COLO668 (cell line): ENCODE results near the gene IFFO2.

Experiments used
- DNase-seq: peaks from one replicate; lab custom pipeline; 2025; ENCODE audit not compliant: unreplicated experiment; lab: John Stamatoyannopoulos, UW

IFFO2 gene

DNA sequence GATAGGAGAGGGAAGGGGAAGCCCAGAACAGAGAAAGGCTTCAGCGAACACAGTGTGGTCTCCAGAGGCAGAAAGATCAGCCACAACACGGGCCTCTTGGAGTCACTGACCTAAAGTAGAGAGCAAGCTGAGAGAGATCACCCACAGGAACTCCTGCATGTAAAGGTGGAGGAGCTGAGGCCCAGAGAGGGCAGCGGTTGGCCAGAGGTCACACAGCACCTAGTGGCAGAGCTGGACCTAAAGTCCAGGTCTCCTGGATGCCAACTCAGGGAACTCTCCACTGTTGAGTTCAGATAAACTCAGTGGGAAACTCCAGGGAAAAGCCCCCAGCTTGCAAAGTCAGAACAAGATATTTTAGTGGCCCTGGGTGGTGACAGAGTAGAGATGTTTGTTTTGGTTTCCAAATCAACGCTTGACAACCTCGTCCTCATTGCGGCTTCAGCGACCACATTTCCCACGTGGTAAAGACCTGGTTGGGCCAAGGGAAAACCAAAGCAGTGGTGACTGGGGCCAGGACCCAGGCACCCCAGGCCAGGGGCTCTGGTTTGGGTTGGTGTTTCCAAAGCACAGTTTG lies 4.6 kb downstream of the IFFO2 start:
- DNase-seq = no peak

DNA sequence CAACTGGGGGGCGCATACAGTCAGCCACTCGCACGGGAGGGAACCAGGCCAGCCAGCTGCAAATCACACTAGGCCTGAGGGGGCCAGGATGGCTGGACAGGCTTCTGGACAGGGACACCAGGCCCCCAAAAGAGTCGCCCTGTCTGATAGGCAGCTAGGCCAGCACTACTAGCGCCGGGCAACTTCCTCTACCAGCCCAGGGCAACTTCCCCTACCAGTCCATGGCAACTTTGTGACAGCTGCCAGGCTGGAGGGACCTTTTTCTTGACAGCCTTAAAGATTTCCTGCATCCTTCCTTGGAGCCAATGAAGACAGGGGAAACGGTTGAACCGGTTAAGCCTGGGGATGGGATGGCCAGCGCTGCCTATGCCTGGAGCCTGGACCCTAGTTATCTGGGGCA lies 5.1 kb downstream of the IFFO2 start:
- DNase-seq = no peak

DNA sequence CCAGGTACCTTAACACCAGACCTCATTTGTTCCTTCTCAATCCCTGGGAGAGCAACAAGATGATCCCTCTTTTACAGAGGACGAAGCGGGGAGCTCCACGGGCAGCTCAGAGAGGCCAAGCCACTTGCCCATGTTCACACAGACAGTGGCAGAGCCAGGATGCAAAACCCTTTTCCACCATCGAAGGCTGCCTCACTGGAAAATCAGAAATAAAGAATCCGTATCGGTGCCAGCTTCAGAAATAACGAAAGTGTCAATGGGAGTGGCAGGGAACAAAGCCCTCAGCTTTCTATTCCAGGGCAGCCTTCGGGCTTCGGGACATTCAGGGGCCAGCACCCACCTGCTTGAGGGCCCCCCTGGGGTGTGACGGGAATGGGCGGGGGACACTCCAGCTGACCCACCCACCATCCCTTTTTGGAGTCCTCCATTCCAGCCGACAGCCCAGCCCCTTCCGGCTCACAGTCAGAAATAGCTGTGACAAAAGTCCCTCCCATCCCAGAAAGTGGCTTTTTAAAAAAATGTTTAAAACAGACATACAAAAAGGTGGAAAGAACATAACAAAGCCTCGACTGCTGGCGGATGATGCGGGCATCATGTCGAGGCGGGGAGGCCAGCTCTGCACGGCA lies 6.0 kb downstream of the IFFO2 start:
- no peak for DNase-seq

DNA sequence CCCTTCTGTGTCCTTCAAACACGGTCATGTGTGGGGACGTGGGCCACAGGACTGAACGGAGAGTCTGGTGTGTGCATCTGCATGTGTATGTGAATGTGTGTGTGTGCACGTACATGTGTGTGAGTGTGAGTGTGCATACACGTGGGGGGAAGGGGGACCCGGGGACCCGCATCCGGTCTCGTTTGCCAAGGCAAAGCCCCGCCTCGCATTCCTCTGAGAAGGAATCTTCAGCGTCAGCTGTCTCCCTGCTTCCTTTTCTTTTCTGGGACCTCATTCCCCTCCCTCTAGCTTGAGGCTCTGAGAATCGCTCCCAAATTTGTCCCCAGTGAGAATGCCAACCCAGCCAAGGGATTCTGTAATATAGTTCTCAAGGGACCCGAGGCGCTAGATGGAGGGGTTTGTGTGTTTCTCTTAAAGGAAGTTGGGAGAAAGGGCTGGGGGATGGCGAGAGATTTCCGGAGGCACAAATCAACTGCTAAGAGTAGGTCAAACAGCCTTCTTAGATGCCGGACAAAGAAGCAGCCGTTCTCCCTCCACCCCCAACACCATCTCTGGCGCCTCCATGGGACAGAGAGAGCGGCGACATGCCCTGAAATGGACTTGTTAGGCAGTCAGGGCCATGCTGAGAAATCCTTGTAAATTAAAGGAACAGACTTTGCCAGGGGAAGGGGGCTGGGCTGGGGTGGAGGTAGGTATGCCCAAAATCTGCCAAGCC lies 6.6 kb downstream of the IFFO2 start:
- no peak for DNase-seq

DNA sequence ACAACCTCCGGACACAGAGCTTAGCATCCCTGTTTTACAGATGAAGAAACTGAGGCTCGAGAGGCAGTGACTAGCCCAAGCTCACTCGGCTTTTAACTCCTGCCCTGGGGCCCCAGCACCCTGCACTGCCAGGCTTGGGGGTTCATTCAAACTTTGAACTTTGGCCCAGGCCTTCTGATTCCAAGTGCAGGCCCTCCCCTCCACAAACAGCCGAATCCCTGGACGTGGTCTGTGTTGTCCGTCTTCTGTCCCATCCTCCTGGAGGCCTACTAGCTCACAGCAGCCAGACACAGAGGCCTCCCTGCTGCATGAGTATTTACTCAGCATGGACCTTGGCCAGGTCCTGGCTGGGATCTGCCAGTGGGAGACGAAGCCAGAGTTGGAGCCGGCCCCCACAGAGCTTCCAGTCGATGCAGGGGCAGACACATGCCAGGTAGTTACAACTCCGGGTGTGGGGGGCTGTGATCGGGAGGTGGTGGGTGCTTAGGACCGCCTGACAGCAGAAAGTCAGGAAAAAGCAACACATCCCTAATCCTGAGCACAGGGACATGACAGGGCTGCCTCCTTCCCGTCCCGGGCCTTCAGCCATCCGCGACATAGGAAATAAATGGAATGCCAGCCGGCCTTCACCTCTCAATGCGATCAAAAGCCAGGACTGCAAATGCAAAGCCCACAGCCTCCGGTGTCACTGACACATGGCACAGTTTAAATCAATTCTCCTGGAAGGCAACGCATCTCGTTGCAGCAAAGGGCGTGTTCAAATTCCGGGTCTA lies 7.4 kb downstream of the IFFO2 start:
- no peak for DNase-seq

DNA sequence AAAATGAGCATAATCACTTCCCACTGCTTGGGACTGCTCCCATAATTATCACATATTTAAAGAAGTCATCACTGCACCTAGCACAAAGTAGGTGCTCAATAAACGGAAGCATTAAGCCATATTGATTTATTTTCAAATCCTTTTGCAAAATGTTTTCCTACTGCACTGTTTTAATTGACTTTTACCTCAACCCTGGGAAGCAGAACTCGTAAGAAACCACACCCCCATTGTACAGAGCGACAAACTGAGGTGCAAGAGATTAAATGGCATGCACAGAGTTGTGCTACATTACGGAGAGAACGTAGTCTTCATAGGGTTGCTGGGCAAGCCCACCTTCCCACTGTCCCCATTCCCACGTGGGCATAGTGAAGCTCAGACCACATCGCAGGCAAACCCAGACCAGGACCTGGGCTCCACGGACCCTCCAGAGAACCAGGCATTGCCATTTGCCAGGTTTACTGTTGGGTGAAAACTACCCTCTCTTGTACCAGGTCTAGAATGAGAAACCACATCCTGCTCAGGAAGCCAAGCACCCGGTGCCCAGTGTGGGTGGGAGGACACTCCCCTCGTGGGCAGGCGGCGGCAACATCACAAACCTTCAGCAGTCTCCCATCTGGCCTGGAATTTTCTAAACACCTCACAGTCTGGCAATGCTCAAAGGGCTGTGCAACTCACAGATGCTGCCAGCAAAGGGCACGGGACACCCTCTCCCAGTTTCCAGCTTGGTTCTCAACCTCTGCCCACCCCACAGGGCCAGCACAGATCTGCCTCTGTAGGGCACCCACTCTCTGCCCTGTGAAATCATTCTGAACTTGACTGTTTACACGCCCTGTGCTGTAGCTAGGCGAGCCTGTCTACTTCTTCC lies 8.2 kb downstream of the IFFO2 start:
- DNase-seq = no peak

DNA sequence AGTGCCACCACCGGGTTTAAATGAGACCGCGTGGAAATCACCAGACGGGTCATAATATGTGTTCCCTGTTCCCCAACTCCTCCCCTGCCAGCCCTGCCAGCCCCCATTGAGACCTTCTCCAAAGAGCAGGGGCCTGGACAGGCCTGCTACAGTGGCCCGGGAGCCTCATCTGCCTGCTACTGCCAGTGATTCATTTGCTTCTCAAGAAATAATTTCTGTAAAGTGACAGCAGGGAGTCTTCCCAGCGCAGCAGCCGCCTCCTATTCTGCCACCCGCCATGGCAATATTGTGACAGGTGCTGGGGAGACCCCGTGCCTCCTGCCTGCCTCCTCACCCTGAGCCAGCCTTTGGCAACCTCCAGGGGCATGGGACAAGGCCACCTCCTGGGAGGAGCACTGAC lies 8.9 kb downstream of the IFFO2 start:
- DNase-seq = no peak

DNA sequence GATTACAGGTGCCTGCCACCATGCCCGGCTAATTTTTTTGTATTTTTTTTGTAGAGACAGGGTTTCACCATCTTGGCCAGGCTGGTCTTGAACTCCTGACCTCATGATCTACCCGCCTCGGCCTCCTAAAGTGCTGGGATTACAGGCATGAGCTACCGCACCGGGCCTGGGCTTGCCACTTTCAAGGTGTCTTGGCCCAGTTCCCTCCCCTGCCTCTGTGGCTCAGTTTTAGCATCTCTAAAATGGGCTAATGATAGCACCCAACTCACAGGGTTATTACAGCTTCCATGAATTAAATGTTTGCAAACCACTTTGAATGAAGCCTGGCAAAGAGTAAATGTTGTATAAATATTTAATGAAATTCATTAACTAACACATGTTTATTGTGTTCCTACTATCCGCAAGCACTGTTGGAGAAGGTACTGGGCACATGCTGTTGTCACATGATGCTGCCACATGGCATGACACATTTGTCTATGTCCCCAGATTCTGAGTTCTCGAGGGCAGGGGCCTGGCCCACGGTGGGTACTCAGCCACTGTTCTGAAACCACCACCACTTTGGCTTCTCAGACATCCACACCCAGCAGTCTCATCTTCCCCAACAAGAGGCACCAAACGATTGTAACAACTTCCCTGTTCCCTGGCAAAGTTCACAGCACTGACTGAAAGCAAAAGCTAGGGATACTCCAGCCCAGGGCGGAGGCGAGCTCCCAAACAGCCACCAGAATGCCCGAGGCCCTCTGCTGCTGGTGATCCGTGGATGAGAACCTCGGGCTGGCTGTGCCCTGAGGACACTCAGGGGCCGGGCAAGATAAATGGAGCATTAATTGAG lies 9.7 kb downstream of the IFFO2 start:
- DNase-seq = no peak

DNA sequence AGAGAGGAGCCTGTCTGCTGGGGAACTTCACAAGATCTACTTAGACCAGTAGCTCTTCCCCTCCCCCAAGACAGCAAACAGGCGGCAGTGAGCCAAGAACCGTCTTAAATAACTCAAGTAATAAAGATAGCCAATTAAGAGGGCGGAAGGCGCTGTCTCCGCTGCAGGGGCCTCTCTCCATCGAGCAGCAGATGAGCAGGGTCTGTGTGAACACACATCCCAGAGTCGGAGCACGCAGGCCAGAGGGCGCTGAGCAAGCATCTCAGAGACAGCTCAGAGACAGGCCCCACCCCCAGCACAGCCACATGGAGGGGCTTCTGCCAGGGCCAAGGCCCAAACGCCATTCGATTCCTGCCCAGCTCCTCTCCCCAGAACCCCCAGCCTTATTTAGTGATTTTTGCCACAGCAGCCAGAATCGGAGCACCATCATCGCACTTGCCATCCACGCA lies 11.1 kb downstream of the IFFO2 start:
- no peak for DNase-seq

DNA sequence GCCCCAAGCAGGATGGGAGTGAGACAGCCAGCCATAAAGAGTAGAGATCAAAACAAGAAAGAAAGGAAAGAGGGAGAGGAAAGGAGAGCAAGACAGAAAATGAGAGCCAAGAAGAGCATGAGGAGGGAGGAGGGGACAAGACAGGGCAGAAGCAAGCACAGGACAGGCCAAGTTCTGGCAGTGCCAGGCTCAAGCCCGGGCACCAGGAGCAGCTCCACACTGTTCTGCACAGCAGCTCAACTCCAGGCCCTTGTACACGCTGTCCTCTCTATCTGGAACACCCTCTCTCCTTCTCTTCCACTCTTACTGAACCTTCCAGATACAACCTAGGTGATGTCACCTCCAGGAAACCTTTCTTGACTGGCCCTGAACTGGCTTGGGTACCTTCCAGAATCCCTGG lies 11.7 kb downstream of the IFFO2 start:
- no peak for DNase-seq

DNA sequence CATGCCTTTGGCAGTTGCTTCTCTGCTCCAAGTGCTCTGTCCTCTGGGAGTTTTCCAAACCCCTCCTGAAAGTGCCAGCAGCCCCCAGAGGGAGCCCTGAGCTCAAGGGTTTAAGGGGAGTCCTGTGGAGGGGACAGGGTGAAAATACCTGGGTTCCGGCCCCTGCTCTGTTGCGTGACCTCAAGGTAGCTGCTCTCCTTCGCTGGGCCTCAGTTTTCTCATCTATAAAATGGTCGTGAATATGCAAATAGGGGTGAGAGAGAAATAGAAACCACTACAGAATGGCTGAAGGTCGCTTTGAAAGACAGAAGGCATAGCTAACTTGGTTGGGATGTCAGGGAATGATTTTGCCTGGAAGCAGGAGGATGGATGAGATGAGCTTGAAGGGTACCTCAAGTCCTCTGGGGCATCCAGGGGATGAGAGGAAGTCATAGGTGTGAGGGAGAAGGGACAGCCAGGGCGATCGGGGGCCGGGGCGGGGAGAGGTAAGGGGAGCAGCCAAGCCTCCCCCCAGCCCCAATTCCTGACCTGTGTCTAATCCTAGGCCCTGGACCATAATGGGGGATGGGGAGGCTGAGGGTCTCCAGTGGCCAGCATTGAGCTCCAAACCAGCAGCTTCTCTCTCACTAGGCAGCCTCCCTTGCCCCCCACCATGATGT lies 12.4 kb downstream of the IFFO2 start:
- DNase-seq = no peak

DNA sequence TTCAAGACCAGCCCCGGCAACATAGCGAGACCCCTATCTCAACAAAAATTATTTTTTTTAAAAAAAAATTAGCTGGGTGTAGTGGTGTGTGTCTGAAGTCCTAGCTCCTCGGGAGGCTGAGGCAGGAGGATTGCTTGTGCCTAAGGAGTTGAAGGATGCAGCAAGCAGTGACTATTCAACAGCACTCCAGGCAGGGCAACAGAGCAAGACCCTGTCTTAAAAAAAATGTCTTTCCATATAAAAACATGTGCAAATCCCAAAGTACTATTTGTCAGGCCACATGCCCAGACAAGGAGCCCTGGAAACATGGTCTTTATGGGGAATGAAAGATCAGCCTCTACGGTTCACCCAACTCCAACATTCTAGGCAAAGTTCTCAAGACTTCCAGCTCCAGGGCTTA lies 13.3 kb downstream of the IFFO2 start:
- no peak for DNase-seq

DNA sequence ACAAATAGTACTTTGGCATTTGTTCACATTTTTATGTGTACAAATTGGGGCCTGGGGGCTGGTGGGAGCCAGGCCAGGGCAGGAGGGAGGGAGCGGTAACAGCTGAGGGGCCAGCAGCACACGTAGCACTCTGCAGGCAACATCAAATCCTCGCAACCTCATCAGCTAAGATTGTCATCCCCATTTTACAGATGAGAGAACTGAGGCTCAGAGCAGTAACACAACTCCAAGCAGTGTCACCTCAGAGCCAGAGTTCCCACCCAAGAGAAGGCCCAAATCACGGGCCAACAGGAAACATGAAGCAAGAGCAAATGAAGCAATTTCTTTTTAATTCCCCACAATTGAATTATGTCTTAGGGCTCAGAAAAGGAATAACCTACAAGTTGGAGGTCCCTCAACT lies 14.1 kb downstream of the IFFO2 start:
- no peak for DNase-seq

DNA sequence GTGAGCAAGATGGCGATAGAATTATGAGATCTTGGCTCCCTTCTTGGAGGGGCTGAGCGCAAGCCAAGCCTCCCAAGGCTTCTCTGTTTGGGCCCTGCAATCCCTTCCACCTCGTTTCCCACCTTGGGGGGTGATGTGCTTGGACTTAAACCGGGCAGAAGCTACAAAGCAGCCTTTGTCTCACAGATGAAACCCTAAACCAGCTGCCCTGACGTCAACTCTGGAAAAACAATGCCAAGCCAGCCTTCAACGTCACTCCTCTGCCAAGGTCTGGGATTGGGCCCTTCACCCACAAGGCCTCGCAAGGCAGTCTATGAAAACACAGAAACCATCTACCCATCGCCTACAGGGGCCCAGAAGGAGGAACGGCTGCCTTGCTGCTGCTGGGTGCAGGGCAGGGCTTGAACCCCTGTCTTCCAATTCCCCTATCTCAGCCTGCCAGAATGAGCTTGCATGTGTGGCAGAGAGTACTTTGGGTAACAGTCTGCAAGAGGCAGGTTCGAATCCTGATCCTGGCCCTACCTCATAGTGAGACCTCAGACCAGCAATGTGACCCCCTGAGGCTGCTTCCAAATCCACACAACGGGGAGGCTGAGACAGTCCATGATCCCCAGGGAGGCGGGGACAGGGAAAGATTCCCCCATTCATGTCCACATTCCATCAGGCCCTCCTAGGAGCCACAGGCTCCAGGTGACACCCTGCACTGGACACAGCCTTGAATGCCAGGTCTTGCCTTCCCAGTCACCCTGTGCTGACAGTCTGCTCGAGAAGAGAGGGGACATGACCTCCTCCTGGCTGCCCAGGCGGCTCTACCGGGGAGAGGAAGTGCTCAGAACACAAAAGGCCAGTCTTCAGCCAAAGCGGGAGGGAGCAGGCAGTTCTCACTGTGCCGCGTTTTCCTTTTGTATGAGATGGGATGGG lies 15.0 kb downstream of the IFFO2 start:
- DNase-seq = peak; percentile 72

DNA sequence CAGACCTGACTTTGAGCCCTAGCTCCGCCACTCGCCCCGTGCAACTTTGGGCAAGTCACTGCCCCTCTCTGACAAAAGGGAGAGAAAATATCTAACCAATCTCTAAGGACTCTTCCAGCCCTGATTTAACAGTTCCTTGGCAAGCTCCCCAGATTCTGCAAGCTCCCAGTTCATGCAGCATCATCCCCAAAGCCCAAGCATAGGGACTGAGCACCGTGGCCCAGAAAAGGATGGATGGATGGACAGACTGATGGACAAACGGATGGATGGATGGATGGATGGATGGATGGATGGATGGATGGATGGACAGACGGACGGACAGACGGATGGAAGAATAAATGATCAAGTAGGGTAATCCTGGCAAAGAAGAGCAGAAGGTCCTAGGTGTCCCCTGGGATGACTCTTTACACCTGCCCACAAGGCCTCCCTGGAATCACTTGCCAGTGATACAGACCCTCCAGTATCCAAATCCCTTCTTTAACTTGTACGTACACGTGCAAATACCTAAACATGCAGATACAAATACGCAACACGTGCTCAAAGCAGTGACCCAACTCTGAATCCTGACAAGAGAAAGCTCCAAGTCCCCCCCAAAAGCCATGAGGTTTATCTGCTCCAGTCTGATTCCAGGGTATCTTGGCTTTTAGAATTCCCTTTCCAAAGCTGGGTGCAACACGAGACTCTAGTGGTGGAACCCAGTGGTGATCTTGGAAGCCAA lies 16.0 kb downstream of the IFFO2 start:
- no peak for DNase-seq

DNA sequence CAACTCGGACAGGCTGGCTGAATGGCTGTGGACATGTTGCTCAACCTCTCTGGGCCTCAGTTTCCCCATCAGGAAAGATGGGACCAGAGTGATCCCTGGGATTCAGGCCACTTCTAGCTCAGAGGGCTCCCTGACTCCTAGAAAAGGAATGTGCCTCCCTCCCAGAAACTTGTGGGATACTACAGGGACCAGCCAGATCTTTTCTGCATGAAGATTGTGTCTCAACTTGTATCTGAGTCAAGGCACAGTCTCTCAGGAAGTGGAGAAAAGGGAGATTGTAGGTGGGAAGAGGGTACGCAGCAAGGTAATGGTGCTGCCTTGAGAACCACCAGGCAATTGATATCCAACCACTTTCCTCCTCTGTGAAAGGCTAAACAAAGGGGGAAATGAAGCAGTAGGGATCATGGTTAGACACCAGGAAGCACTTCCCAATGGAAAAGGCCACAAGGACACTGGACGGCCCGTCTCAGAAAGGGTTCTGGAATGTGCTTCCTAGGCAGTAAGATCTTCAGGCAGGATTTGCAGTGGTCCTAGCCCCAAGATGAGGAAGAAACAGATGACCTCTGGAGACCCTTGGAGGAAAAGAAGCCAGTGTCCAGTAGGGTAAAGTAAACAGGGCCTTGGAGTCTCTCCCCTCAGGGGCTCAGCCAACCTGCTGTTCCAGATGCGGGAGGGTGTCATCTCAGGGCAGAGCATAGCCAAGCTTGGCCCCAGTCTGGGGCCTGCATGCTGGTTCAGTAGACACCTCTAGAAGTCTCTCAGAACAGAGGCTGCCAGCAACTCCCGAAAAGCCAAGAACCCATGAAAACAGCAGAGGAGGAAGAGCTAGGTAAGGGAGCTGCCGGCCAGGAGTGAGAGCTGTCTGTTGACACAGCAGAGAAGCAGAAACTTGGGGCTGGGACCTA lies 16.8 kb downstream of the IFFO2 start:
- DNase-seq = no peak

DNA sequence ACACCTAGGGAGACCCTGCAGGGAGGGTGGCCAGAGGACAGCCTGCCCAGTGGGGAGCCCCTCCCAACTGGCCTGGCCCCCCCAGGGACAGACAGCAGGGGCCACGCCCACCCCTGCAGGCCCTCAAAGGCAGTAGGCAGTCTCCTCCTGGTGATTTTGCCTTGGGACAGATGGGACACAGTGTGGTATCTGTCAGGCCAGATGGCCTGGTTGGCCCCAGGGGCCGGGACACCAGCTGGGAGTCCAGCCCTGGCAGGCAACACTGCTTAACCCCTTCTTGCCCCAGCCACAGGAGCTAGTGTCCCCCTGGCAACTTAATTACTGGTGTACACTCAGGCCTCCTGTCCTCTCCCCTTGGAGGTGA lies 17.8 kb downstream of the IFFO2 start:
- DNase-seq = no peak
